CD14-positive monocyte (primary cell): ENCODE measurements around the gene TRIOBP. TPM values are rescaled to one million over a fixed set of nuclear protein-coding genes. Genes with fewer than 3 reads are reported as not detected.

Experiments used
- DNase-seq, 3 donors: peaks; one replicate each; pipeline ENCODE4 v3.0.0-alpha.2; 2011 to 2022
- H2AFZ ChIP-seq: 2 replicates; pipeline ENCODE4 v1.6.0; 2012; ENCODE audit warnings: mild to moderate bottlenecking, low read depth, low read length, inconsistent platforms; ENCODE audit not compliant: insufficient read depth, poor library complexity, severe bottlenecking
- H3K27ac ChIP-seq, 2 donors: 1 replicate in 1 of 2; 2 replicates in 1 of 2; pipeline ENCODE4 v1.5.1; 2012 to 2013; ENCODE audit warnings: low read length in 2 of 2, control low read depth in 1 of 2, inconsistent platforms in 1 of 2, low read depth in 1 of 2, mild to moderate bottlenecking in 1 of 2
- H3K27me3 ChIP-seq, 2 donors: one replicate each; pipeline versions ENCODE4 v1.6.0 to v1.6.1; 2011 to 2013; ENCODE audit warnings: low read length in 2 of 2; ENCODE audit not compliant: control insufficient read depth in 2 of 2, insufficient read depth in 2 of 2
- H3K36me3 ChIP-seq, 2 donors: replicated peaks in 1 of 2; 1 replicate in 1 of 2; 2 replicates in 1 of 2; pipeline versions ENCODE4 v1.5.1 to v1.6.1; 2012 to 2013; ENCODE audit warnings: low read length in 2 of 2, control low read depth in 1 of 2, inconsistent platforms in 1 of 2, mild to moderate bottlenecking in 1 of 2; ENCODE audit not compliant: insufficient read depth in 2 of 2, control insufficient read depth in 1 of 2
- H3K4me1 ChIP-seq, 2 donors: 1 replicate in 1 of 2; 2 replicates in 1 of 2; pipeline versions ENCODE4 v1.5.1 to v1.6.1; 2012 to 2013; ENCODE audit warnings: low read length in 2 of 2, control low read depth in 1 of 2, inconsistent platforms in 1 of 2, mild to moderate bottlenecking in 1 of 2, moderate library complexity in 1 of 2; ENCODE audit not compliant: insufficient read depth in 2 of 2, control insufficient read depth in 1 of 2
- H3K4me2 ChIP-seq: replicated peaks from 2 replicates; pipeline ENCODE3; 2012; ENCODE audit warnings: low read length, moderate library complexity, mild to moderate bottlenecking; ENCODE audit not compliant: poor library complexity, severe bottlenecking; ENCODE audit errors: extremely low read depth
- H3K4me3 ChIP-seq, 3 experiments: fragments of 200-600 bp in 1 of 3; sonication (generic) in 1 of 3; replicated peaks in 1 of 3; 1 replicate in 2 of 3; 2 replicates in 1 of 3; pipeline ENCODE4 v1.5.1; 2011 to 2013; ENCODE audit warnings: low read length in 3 of 3, mild to moderate bottlenecking in 3 of 3, control low read depth in 2 of 3, low read depth in 2 of 3, inconsistent platforms in 1 of 3, moderate library complexity in 1 of 3
- H3K79me2 ChIP-seq: 2 replicates; pipeline ENCODE4 v1.6.0; 2012; ENCODE audit warnings: mild to moderate bottlenecking, control low read depth, inconsistent platforms, low read length, moderate library complexity; ENCODE audit not compliant: insufficient read depth
- H3K9ac ChIP-seq: 2 replicates; pipeline ENCODE4 v1.6.0; 2017; ENCODE audit warnings: low read length, mild to moderate bottlenecking; ENCODE audit not compliant: insufficient read depth, poor library complexity, severe bottlenecking
- H3K9me3 ChIP-seq, 2 donors: replicated peaks in 1 of 2; 1 replicate in 1 of 2; 2 replicates in 1 of 2; pipeline versions ENCODE4 v1.5.1 to v1.6.1; 2012 to 2013; ENCODE audit warnings: low read length in 2 of 2, control low read depth in 1 of 2; ENCODE audit not compliant: control insufficient read depth in 1 of 2, insufficient read depth in 1 of 2
- H4K20me1 ChIP-seq: 2 replicates; pipeline ENCODE4 v1.6.0; 2012; ENCODE audit warnings: mild to moderate bottlenecking, low read length, control low read depth, moderate library complexity; ENCODE audit not compliant: insufficient read depth
- H3K27ac Mint-ChIP-seq, 7 donors: one replicate each; pipeline ENCODE4 v1.8.0; 2020; ENCODE audit warnings: mild to moderate bottlenecking in 7 of 7, mixed read lengths in 7 of 7, moderate library complexity in 6 of 7, inconsistent platforms in 2 of 7
- H3K27me3 Mint-ChIP-seq, 3 donors: one replicate each; pipeline ENCODE4 v1.8.0; 2021 to 2022; ENCODE audit warnings: low read depth in 3 of 3, mild to moderate bottlenecking in 3 of 3, mixed read lengths in 3 of 3, moderate library complexity in 3 of 3, inconsistent platforms in 1 of 3
- H3K36me3 Mint-ChIP-seq, 2 donors: one replicate each; pipeline ENCODE4 v1.8.0; 2020; ENCODE audit warnings: mixed read lengths in 2 of 2, inconsistent platforms in 1 of 2, mild to moderate bottlenecking in 1 of 2
- H3K4me1 Mint-ChIP-seq: one replicate; pipeline ENCODE4 v1.8.0; 2020; ENCODE audit warnings: mild to moderate bottlenecking, mixed read lengths
- H3K4me3 Mint-ChIP-seq, 2 donors: one replicate each; pipeline ENCODE4 v1.8.0; 2020; ENCODE audit warnings: mild to moderate bottlenecking in 2 of 2, mixed read lengths in 2 of 2, moderate library complexity in 1 of 2
- H3K9me3 Mint-ChIP-seq, 7 donors: one replicate each; pipeline ENCODE4 v1.8.0; 2020 to 2022; ENCODE audit warnings: mixed read lengths in 7 of 7, mild to moderate bottlenecking in 6 of 7, moderate library complexity in 6 of 7, inconsistent platforms in 2 of 7
- WGBS: methylation state at CpG from one replicate; pipeline ENCODE4 v1.1.5; 2013; ENCODE audit warnings: missing lambda C conversion rate; ENCODE audit not compliant: insufficient coverage; 5-methylcytosine and 5-hydroxymethylcytosine counted together
- intact Hi-C, 2 donors: fragments of 100-400 bp; cut with micrococcal nuclease; formaldehyde crosslinking; loops; one replicate each; pipeline versions ENCODE4 v1.15.0 to v1.15.1; 2023
- polyA plus RNA-seq, 3 donors: library from polyadenylated mRNA; depleted of rRNA in 1 of 3; unstranded in 2 of 3; stranded (reverse) in 1 of 3; fragments of 300-500 nt in 2 of 3; fragments of >200 nt in 1 of 3; fragmentation: Illumina TruSeq in 2 of 3; gene quantifications; 1 replicate in 2 of 3; 2 replicates in 1 of 3; pipeline ENCODE4 v1.2.3, GENCODE V29; 2012 to 2021
- TF ChIP-seq, protein P1 (sequence below): fragments of 200-600 bp; IDR thresholded peaks from one replicate; pipeline ENCODE4 v1.8.0; 2022; ENCODE audit warnings: antibody characterized with exemption, mild to moderate bottlenecking

The TRIOBP gene
- polyA plus RNA-seq, 3 donors: 43.0 to 46.6 (median 44.7) TPM

DNA sequence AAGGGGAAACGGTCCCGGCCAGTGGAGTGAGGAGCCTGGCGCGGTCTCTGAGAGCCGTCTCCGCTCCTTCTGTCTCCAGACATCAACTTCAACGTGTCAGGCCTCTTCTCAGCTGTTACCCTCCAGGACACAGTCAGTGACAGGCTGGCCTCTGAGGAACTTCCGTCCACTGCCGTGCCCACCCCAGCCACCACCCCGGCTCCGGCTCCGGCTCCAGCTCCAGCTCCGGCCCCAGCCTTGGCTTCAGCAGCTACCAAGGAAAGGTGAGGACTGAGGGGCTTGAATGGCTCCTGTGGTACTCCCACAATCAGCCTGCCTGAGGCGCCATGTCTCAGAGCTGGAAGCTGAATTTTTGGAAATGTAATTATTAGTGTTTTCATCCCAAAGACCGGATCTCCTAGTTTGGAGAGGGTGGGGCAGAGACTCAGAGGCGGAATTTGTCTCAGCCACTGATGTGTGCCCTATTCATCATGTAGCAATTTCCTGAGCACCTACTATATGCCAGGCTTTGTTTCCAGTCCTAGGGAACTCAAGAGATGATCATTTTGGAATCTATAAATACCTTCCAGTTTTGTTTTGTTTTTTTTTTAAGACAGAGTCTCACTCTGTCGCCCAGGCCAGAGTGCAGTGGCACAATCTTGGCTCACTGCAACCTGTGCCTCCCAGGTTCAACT is 46.2 kb upstream of the TRIOBP start:
- H3K79me2 ChIP-seq: peaks cover 13% of the 10 kb centered on the region
- H3K4me3 Mint-ChIP-seq: no peak overlapping the region
- H3K9me3 Mint-ChIP-seq: no peaks in the 10 kb centered on the region
- no peaks in the 10 kb centered on the region for H3K27me3 ChIP-seq
- H3K9me3 ChIP-seq: no peaks in the 10 kb centered on the region
- peaks cover 78 to 96% of the 10 kb centered on the region in 2 donors for H3K36me3 Mint-ChIP-seq
- no peak overlapping the region for H3K4me2 ChIP-seq
- no peaks in the 10 kb centered on the region for H3K4me1 ChIP-seq
- no peak overlapping the region for H3K4me3 ChIP-seq
- 100% methylated on average over 13 of the region's 17 CpGs for WGBS
- H3K27me3 Mint-ChIP-seq: peaks cover 0 to 2% (median 0%) of the 10 kb centered on the region in 3 donors
- H3K9ac ChIP-seq: no peak overlapping the region
- intact Hi-C loops: no loop called here
- no peak overlapping the region for H3K27ac Mint-ChIP-seq
- H4K20me1 ChIP-seq: peaks cover 100% of the 10 kb centered on the region
- no peak overlapping the region for H3K27ac ChIP-seq
- H3K36me3 ChIP-seq: peaks cover 85 to 95% of the 10 kb centered on the region in 2 donors
- TF ChIP-seq, protein P1, sequence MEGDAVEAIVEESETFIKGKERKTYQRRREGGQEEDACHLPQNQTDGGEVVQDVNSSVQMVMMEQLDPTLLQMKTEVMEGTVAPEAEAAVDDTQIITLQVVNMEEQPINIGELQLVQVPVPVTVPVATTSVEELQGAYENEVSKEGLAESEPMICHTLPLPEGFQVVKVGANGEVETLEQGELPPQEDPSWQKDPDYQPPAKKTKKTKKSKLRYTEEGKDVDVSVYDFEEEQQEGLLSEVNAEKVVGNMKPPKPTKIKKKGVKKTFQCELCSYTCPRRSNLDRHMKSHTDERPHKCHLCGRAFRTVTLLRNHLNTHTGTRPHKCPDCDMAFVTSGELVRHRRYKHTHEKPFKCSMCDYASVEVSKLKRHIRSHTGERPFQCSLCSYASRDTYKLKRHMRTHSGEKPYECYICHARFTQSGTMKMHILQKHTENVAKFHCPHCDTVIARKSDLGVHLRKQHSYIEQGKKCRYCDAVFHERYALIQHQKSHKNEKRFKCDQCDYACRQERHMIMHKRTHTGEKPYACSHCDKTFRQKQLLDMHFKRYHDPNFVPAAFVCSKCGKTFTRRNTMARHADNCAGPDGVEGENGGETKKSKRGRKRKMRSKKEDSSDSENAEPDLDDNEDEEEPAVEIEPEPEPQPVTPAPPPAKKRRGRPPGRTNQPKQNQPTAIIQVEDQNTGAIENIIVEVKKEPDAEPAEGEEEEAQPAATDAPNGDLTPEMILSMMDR: no peak
- no peaks in the 10 kb centered on the region for H3K4me1 Mint-ChIP-seq
- DNase-seq: no peak
- no peak overlapping the region for H2AFZ ChIP-seq

DNA sequence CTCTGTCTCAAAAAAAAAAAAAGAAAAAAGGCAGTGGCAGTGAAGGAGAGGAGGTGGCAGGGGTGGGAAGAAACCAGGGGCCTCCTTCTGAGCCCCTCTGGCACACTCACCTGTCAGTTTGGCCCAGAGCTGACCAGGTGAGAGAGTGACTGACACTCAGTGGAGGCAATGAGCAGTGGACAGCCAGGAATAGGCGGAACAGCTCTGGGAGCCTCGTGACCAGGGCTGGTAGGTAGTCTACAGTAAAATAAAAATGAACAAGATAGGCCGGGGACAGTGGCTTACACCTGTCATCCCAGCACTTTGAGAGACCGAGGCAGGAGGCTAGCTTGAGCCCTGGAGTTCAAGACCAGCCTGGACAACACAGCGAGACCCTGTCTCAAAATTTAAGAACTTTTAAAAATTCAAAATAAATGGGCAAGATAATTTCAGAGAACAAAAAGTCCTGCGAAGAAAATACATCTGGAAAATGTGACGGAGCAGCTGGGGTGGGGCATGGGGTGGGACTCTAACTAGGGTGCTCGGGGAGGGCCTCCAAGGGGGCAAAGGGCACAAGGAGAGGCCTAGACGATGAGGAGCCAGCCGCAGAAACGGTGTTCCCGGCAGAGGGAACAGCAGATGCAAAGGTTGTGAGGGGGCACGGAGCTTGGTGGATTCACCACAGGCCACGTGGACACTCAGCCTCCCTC is 42.1 kb upstream of the TRIOBP start:
- H3K79me2 ChIP-seq: peaks cover 7% of the 10 kb centered on the region
- Mint-ChIP-seq H3K36me3 (peaks cover 48 to 57% of the 10 kb centered on the region in 2 donors), H3K27me3 (no peaks in the 10 kb centered on the region), H3K27ac (peak overlapping the region in 5 of 7 donors; percentile 17 to 68 (median 64)), H3K4me1 (peaks cover 17% of the 10 kb centered on the region), H3K9me3 (peaks cover 0 to 2% (median 0%) of the 10 kb centered on the region in 7 donors), H3K4me3 (no peak overlapping the region)
- no peak overlapping the region for H2AFZ ChIP-seq
- no peaks in the 10 kb centered on the region for H3K9me3 ChIP-seq
- WGBS: 85% methylated on average over 11 of the region's 14 CpGs
- H3K27me3 ChIP-seq: no peaks in the 10 kb centered on the region
- H3K4me1 ChIP-seq: peaks cover 16 to 22% of the 10 kb centered on the region in 2 donors
- H4K20me1 ChIP-seq: peaks cover 81% of the 10 kb centered on the region
- intact Hi-C loops: no loop called here
- peaks cover 48 to 61% of the 10 kb centered on the region in 2 donors for H3K36me3 ChIP-seq
- H3K4me3 ChIP-seq: no peak overlapping the region
- TF ChIP-seq, protein P1: no peak
- no peak overlapping the region for H3K27ac ChIP-seq
- H3K4me2 ChIP-seq: no peak overlapping the region
- no peak overlapping the region for H3K9ac ChIP-seq
- DNase-seq: no peak
